Mucosa of gallbladder (tissue), 1 donor: ENCODE data around the gene RFC1. TPM values are rescaled to one million over a fixed set of nuclear protein-coding genes. Genes with fewer than 3 reads are reported as not detected.
"Not testable (repeated sequence)": the region's sequence is repeated elsewhere in the genome, so short reads cannot be mapped to it uniquely, and the experiment has no call there.

Source experiments
- DNase-seq: peaks from one replicate; pipeline ENCODE4 v3.0.0-alpha.2; 2020; ENCODE audit warnings: low spot score
- total RNA-seq: library from RNA; stranded (reverse); gene quantifications from one replicate; pipeline ENCODE4 v1.2.1, GENCODE V29; 2021
- donor health status: DM: no; HTN: no; CAD: no.

The RFC1 gene
- total RNA-seq, 1 donor from 2014 or later: 31.0 TPM

DNA sequence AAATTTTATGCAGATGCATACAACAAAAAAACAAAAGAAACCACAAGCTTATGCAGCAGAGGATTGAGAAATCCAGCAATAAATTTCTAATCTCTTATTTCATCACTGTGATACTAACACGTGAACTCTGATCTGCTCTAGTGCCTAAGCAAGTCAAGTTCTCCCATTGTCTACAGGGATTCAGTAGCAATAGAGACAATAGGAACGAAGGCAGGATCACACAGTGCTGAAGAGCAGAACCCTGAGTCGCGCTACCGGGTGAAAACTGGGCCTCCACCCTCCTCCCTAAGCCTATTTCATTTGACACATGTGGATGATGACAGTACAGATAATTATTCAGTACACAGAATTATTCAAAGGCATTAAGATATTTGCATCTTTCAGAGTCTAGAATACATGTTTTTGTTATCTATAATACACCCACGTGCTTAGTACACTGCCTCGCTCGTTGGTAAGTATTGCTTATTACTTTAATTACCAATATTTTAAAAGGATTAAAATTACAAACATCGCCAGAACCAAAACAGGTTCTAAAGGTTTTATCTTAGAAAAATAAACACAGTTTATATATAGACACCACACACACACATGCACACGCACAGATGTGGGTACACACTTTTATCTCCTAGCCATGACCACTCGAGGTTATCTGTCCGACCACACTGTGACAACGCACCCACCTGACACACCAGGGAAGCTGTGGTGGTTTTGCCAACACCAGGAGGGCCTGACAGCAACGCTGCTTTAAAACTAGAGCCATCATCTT, 60.1 kb downstream of the RFC1 start:
- no peak for DNase-seq

DNA sequence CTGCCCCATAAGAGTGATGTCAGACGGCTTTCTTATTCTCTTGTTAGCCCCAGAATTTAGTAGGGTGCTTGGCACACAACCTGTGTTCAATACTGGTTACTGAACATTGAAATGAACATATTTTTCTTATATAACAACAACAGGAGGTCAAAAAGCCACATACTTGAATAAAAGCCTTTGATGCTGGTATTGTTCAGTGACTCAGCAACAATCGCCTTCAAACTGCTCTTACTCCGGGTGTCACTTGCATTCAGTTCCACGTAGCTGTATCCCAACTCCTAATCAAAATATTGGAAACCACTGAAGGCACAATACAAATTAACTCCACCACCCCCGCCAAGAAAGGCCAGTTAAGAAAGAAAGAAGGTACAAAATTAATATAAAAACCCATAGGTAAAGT, 61.5 kb downstream of the RFC1 start:
- no peak for DNase-seq

DNA sequence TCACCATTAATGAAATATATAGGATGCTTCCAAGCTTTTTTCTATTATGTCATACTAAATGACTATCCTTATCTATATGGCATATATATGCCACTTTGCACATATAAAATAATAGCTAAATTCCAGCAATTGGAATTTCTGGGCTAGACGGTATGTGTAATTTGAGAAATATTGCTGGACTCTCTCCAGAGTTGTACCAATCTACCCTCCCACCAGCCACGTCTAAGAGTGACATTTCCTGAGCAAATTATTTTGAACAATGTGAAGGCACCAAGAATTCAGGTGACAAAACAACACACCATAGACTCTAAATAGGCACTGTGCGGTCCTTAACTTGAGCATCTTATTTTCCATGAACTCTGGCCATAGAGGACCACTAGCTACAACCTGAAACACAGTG, 62.3 kb downstream of the RFC1 start:
- no peak for DNase-seq

DNA sequence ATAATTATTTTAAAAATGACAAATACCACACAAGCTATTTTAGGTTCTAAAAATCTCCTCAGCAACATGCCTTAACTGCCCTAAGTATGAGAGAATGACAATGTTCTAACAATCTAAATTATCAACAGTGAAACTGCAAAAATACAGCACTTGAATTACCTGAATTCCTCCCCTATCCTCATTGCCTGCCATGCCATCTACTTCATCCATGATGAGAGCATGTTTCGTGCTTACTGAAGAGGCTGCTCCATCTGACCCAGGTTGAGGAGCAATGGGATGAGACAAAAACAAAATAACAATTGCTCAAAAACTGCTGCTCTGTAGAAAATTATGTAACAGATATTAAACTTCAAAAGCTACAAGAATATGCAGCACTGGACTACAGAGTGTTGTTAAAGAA, 63.3 kb downstream of the RFC1 start:
- no peak for DNase-seq

DNA sequence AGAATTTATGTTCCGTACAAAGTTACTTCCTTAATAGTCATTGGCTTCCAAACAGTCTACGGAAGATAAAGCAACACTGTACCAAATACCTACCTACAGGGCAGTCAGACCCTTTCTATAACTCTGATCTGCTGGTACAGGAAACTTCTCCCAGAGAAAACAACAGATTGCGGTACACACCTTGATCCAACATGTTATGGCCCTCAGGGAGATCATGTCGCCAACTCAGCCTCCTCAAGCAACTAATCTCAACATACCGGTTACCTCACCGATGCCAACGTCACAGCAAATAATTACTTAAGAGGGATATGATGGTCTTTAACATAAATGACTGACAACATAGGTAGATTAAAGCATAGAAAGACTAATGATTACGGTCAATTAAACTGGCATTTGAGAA, 70.4 kb downstream of the RFC1 start:
- no peak for DNase-seq

DNA sequence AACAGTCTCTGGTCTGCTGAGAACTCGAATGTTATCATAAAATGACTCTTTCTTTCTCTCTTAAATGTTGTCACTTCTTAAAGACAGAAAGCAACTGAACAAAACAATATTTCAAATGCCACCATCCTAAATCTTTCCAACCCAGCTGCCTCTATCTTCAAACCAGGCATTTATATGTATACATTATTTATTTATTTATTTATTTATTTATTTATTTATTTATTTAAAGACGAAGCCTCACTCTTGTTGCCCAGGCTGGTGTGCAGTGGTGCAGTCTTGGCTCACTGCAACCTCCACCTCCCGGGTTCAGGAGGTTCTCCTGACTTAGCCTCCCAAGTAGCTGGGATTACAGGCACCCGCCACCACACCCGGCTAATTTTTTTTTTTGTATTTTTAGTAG, 73.7 kb downstream of the RFC1 start:
- not testable (repeated sequence) for DNase-seq

DNA sequence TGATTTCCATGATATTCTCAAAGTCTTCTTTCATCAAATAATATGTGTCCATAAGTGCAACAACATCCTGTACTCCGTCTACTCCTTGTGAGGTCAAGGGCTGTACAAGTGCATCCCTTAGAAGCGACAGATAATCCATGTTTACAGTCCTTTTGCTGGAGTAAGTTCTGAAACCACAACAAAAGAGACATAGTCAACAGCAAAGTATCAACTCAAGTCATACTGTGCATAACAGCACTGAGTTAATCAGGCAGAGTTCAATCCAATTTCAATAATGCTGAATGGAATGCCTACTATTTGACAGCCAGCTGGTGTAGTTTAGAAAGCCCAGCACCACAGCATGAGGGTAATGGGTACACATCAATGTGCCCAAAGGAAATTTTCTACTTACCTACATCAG, 74.5 kb downstream of the RFC1 start:
- no peak for DNase-seq

DNA sequence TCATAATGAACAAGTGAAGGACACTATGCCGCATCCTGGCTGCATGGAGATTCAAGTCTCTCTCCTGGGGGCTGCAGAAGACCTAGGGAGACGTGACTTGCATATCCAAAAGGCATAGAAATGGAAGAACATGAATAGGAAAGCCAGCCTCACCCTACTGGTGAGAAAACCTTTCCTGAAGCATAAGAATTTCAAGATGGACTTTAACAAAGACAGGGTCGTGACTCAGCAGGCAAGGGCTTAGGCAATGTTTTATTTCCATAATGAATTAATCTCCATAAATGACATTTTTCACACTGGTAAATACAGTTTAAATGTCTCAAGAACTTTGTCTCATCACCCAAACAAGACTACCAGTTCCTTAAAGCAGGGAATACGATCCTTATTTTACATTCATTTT, 78.9 kb downstream of the RFC1 start:
- no peak for DNase-seq

DNA sequence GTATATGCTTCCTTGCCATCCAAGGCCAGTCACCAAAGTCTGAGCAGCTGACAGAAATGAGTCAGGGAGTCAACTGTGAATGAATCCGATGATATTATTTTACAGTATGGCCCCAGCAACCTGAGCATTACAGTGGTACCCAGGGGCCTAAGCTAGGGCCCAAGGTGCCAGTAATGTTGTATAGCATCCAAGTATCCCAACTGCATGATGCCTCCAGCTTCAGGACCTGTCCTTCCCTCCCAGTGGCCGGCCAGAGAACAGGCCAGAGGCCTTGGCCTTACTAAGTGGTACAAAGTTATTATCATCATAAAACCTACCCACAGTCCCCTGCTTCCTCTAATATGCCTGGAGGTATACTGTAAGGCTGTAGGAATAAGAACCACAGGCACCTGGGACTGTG, 79.9 kb downstream of the RFC1 start:
- DNase-seq: no peak

DNA sequence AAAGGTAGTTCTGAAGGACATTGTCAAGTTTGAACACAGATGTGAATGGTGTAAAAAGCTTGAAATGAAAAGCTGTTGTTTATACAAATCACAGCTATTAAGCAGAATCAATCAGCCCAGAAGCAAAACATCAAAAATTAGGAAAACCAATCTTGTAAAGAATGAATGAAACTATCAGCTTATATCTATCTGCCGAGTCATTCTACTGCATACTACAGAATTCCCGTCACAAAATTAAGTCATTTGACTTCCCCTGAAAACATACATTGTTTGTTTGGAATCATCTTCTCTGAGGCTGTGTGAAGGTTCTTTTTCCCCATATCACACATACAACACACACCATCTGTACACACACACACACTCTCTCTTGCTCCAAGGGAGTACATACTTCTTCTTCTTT, 80.3 kb downstream of the RFC1 start:
- no peak for DNase-seq

DNA sequence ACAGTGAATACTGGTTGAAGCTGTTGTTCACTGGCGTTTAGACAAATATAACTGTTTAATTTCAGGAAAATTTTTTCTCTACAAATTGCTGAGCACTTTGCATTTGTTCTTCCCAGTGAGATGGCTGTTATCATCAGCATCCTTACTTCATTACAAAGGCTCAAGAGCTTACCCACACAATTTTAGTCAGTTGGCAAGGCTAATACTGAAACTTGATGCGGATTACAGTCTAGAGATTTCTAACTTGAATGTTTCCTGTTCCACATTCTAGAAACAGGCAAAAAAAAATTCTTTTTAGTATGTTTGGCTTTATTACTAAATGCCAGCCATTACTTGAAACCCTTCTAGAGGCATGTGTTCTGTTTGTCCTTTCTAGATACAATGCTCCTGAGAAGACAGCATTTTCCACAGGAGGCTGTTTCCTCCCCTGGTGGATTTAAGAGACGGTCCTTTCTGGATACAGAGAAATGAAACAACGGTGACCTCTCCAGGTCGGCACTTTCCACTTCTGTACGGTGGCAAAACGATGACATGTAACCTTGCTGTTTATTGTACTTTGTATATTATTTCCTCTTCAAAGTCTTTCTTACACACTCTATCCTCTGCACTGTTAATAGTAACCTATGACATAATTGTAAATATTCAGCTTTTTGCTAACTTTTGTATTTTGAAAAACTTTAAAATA, 80.9 kb downstream of the RFC1 start:
- DNase-seq: no peak

DNA sequence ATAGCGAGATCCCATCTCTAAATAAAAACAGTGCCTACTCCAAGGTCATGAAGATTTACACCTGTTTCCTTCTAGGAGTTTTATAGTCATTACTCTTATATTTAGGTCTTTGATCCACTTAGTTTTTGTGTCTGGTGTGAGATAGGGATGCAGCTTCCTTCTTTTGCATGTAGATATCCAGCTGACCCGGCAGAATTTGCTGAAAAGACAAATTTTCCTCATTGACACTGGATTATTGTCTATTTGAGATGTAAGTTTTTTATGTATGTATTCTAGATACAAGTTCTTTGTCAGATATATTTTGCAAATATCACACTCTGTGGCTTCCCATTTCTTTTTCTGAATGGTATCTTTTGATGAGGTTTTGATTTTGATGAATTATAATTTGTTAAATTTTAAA, 85.4 kb downstream of the RFC1 start:
- DNase-seq: no peak

DNA sequence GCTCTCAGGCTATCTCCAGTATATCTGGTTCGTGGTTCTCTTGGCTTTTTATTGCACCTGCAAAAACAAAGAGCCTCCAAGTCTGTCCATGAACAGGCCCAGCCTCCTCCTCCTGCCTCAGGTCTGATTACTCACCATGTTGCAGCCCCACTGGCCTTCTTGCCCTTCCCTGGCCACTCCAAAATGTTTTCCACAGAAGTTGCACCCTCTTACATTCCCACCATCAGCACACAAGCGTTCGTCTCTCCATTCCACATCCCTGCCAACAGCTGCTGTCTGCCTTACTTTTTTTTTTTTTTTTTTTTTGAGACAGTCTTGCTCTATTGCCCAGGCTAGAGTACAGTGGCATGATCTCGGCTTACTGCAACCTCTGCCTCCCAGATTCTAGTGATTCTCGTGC, 86.7 kb downstream of the RFC1 start:
- DNase-seq: no peak

DNA sequence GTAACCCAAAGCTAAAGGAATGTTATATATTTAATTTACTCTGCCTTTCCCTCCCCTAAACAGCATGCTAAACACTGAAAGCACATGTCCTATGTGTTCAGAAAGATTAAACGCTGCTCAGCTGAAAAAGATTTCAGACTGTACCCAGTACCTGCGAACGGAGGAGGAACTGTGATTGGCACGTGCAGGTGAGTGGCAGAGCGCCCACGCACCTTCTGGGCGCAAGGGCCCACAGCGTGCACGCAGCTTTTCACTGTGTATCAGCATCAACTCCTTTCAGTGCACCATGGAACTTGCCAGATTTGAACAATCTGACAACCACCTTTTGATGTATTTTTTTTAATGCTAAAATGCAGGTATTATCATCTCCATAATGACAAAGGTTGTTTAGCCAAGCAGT, 87.7 kb downstream of the RFC1 start:
- DNase-seq: no peak

DNA sequence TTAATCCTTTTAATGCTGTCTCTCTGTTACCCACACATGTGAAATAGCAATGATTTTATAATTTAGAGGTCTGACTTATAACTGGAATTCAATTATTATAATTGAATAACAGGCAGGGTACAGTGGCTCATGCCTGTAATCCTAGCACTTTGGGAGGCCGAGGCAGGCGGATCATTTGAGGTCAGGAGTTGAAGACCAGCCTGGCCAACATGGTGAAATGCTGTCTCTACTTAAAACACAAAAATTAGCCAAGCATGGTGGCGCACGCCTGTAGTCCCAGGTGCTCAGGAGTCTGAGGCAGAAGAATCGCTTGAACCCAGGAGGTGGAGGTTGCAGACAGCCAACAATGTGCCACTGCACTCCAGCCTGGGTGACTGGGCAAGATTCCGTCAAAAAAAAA, 88.5 kb downstream of the RFC1 start:
- not testable (repeated sequence) for DNase-seq

DNA sequence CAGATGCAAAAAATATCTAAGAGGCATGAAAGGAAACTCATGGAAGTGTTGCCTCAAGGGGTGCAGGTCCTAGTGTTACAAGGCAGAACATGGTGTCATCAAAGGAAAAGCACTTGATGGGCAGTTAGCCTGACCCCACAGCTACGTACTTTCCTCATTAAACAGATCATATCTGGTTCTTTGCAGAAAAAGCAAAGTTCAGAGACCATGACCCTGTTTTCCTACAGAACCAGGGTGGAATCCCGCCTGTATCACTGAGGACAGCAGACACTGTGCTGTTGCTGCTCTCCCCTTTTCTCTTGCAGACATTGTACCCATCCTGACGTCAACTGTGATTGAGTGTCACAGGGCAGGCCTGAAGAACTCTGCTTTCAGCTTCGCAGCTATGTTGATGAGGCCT, 91.7 kb downstream of the RFC1 start:
- DNase-seq: no peak

DNA sequence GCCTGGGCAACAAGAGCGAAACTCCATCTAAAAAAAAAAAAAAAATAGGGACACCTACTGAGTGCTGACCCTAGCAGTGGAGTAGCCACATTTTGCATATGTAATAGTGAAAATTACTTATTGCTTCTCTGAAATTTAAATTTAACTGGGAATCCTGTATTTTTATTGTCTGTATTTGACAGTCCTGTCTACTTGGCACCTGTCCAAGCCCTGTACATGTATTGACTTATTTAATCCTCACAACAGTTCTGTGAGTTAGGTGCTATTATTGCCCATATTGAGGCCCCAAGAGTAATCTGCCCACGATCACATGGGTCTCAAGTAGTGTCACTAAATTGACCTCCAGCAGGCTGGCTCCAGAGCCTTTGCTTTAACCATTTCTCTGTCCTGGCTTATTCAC, 102.3 kb downstream of the RFC1 start:
- DNase-seq: no peak

DNA sequence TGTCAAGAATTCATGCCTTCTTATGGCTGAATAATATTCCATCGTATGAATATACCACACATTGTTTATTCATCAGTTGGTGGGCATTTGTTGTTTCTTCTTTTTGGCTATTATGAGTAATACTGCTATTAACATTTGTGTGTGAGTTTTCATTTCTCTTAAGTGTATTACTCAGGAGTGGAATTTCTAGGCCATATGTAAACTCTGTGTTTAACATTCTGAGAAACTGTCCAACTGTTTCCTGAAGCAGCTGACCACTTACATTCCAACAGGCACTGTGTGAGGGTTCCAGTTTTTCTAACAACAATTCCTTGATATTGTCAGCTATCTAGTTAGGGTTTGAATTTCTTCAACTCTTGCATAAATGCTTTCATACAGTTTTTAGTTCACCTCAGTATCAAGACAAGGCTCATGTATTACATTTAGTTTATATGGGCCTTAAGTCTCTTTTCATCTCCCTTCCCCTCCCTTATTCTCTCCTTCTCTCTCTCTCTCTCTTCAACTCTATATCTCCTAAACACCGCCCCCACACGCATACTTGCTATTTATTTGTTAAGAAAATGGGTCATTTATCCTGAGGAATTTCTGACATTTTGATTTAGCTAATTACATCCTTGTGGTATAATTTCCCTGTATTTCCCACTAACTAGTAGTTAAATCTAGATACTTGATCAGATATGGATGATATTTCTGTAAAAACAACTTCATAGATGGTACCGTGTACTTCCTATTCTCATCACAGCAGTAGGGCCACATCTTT, 106.4 kb downstream of the RFC1 start:
- no peak for DNase-seq

DNA sequence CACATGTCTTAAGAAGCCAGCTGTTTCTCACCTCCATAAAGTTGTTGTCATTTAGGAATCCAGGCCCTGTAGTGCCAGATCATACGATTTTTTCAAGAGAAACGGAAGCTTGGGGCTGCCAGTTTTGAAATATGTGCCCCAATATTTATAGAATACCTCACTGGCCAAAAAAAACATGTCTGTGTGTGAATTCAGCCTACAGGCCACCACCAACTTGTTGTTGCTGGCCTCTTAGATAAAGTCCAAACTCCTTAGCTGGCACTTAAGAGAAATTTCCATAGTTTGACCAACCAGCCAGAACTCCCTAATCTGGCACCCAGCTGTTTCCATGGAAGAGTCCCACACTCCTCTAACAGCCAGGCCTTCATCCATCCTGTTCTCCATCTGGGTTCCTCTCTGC, 109.7 kb downstream of the RFC1 start:
- DNase-seq: no peak

DNA sequence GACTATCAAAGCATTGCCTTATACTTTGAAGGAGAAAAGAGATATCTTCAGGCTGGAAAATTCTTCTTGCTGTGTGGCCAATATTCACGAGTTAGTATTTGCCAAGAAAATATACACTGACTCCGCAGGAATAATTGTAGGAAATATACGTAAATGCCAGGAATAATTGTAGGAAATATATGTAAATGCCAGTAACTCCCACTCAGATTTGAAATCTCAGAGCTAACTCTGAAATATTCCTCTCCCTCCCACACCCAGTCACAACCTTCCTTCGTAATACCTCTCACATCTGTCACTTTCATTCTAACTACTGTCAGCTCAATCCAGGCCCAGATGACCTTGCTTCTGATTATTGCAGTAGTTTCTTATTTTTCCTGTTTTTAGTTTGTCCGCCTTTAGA, 110.3 kb downstream of the RFC1 start:
- DNase-seq: no peak

DNA sequence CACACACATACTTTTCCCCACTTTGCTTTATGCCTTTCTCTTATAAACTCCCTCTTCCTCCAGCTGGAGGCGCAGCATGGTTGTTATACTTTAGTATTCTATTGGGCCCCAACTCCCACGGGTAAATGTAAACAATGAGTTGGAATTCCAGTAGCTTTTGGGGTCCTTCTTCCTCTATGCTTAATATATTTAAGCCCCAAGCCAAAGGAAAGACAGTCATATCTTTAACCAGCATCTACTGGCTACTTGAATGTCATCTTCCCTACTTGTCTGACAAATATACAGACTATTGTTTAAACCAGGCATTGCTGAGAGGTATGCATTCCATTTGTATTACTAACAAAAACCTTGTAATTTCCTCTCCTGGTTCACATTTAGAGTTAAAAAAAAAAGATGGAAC, 110.9 kb downstream of the RFC1 start:
- DNase-seq: no peak

DNA sequence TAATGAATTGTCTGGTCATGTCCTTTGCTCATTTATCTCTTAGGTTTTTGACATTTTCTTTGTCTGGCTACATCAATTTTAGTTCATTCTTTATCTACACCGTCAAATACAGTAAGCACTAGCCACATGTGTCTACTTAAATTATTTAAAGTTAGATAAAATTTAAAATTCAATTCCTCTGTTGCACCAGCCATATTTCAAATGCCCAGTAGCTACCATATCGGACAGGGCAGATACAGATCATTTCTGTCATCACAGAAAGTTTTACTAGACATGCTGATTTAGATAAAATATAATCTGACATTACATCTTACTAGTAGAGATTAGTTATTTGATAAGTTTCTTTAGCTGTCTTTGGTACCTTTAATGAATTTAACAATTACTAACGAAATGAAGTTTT, 122.7 kb downstream of the RFC1 start:
- DNase-seq: no peak
